Measurements from ENCODE around the gene SHC1.
A peak's percentile ranks its signal among the peaks of the same experiment; 100 is the strongest.

SHC1 gene

DNA sequence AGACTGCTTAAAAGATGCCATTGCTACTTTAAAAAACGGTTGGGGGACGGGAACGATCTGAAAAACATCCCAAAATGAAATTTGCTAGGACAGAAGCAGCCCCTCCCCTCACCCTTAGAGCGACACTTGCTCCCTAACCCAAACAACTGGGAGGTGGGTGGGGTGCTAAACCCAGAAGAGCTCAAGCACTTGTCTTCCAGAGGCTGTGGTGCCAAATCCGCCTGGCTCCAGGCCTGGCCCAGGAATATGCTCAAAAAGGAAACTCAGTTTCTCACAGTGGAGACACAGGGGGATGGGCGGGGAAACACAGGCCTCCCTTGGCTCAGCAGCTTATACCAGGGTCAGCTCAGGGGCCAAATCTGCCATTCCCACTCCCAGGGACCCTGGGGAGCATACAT lies 14.0 kb downstream of the SHC1 start:
- DNase-seq (ENCODE audit: low spot score): no peak

DNA sequence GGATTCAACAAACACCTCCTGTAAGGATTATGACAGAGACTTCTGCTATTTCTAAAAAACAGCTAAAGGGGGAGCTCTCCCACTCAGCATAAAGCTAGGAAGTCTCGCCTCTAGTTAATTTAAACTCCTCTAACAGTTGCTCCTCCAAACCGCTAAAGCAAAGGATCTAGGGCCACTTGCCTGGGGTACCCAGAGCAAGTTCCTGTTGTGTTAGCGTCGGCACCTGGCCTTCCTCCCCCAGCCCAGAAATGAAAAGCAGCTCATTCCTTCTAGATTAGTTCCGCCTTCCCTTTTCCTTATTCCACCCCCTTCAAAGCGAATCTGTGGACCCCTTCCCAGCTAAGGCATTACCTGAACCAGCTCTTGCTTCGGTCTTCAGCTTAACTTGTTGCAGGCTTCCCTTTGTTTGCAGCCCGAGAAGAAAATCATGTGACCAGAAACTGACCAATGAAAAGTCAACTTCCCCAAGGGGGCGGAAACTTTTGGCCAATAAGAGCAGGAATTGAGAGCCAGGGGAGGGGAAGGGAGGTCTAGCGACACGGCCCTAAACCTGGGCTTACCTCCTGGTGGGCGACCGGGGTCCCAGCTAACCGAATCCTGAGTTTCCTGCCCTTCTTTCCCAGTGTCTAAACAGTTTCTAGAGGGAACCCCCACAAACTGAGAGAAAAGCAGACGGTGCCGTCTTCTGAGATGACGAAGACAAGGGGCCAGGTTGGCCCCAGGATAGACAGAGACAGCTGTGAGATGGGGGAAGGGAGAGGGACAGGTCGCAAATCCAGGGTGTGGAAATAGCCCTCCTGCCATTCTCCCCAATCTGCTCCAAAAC lies 14.6 kb downstream of the SHC1 start, which contains the start of gene PBXIP1:
Gene PBXIP1 (minus strand): TSS at position 382 of the 826 bp plus-strand sequence. CDS start 2,378 bp downstream, outside the sequence.
- DNase-seq (ENCODE audit: low spot score): peak; percentile 99

GRCh38 chr1:154955039-154955717 lies 15.4 kb downstream of the SHC1 start:
- peak; percentile 80 for DNase-seq (ENCODE audit: low spot score)

DNA sequence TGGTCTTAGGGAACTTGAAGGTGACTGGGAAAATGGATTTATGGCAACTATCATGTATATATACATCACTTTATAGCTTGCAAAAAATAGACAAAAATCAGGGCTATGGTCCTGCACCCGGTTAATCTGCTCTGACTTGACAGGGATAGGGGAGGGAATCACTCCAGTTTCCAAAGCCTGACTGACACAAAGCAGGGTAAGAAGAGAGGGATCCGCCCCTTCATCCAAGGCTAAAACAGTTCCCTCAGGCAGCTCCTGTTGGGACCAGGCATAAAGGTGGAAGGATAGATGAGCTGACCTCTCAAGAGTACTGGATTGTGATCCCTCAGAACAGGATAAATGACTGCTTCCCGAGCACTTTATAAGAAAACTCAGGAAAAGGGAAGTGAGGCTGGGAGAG lies 16.0 kb downstream of the SHC1 start:
- DNase-seq (ENCODE audit: low spot score): no peak

GRCh38 chr1:154953611-154954038 lies 16.9 kb downstream of the SHC1 start:
- no peak for DNase-seq (ENCODE audit: low spot score)

GRCh38 chr1:154952664-154953063 lies 17.9 kb downstream of the SHC1 start:
- no peak for DNase-seq (ENCODE audit: low spot score)

GRCh38 chr1:154951901-154952657 lies 18.5 kb downstream of the SHC1 start:
- no peak for DNase-seq (ENCODE audit: low spot score)

DNA sequence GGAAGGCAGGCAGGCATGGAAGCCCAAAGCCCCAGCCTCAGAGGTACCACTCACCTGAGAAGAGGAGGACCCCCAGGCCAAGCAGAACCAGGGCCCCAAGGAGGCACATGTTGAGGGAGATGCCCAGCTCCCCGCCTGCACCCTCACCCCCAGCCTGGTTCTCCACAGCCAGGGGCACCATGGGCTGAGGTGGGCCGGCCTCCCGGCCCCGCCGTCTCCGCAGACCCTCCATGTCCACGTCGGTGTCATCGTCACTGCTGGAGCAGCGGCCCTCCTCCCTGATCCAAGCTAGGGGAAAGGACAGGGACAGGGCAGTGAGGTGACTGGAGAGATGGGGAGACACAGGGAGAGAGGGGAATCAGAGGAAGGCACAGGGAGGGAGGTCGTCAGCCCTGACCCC lies 22.5 kb downstream of the SHC1 start:
- DNase-seq (ENCODE audit: low spot score): no peak

GRCh38 chr1:154945962-154946850 lies 24.3 kb downstream of the SHC1 start:
- DNase-seq (ENCODE audit: low spot score): no peak

GRCh38 chr1:154945160-154945961 lies 25.2 kb downstream of the SHC1 start:
- no peak for DNase-seq (ENCODE audit: low spot score)

- no peak for DNase-seq (ENCODE audit: low spot score)
Observed at GRCh38 chr1:154944401-154945159, 26.0 kb downstream of the SHC1 start.

DNA sequence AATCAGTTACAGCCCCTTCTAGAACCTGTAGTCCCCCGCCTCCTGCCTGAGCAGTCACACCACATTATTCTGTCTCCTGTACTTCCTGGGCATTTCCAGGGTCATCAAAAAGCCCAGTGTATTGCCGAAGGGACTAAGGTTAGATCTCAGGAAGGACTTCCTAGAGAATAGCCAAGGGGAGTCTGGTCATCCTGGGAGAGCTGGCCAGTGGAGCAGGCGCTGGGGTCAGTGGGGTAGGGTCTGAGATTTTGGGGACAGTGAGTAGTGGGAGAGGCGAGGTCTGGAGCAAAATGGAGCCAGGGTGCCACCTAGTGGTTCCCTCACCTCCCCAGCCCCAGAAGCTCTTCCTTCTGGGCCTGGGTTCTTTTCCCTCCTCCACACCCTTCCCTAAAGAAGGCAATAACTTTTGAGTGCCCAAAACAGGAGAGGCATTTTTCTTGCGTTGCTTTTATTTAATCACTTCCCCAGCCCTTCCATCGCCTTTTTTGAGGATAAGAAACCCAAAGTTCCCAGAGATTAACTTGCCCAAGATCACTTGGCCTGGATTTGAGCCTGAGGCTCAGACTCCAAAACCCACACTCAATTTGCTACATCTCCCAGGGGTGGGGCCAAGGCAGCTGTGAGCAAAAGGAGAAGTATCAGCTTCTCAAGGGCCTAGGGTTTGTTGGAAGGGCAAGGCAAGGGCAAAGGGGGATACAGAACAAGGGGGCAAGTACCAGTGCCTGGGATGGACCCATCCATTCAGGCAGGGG lies 26.7 kb downstream of the SHC1 start:
- DNase-seq (ENCODE audit: low spot score): peak; percentile 64

DNA sequence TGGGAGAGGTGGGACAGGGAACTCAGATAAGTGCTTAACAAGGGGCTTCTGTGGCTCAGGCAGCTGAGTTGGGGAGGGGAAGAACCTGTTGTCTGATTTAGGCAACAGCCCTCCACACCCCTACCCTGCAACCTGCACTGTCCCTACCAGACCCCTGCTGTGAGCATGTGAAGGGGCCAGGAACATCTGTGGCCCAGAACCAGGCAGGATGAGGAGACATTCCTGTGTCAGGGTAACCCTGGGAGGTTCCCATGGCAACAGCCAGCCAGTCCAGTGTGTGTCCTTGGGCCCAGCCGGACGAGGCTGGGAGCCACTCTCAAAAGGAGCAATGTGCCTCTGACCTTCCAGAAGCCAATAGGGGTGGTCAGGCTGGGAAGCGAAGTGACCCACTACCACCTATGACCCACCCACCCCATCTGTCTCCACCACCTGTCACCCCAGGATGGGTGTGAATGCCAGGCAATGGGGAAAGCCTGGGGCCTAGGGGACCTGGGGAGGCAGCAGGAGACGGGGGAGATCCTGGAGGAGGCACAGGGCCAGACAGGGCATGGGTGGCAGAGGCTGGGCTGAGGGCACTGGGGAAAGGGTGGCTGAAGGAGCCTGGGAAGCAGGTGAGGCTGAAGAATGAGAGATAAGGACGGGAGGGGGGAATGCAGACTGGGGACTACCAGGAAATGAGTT lies 29.1 kb downstream of the SHC1 start:
- DNase-seq (ENCODE audit: low spot score): peak; percentile 47

- DNase-seq (ENCODE audit: low spot score): no peak
Observed at GRCh38 chr1:154940651-154941194, 29.8 kb downstream of the SHC1 start.

GRCh38 chr1:154940213-154940560 lies 30.4 kb downstream of the SHC1 start:
- DNase-seq (ENCODE audit: low spot score): no peak

DNA sequence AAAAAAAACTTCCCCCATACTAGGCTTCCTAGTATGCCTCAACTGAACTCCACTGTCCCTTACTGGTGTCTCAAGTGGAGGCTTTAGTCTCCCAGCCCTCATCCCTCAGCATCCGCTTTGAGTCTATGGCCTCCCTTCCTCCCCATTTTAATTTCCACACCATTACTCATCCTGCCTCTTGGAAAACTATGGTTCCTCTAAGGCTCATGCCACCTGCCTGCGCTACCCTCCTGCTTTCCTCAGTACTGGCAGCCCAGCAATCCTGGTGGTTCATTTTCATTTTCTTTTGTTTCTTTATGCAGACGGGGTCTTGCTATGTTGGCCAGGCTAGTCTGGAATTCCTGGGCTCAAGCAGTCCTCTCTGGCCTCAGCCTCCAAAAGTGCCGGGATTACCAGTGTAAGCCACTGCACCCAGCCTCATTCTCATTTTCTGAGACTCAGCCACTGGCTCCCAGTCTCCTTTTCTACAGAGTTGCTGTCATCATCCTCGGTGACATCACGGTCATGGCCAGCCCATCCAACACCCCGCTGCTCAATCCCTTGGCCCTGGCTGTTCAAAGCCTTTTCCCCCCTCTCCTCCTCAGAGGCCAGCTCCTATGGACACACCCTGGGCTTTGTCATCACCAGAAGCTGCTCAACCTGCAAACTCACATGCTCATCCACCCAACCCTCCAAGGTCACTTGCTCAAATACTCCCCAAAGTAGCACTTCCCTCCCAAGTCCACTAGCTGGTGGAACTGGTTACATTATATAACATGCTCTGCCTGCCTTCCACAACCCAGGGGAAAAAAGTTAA lies 31.7 kb downstream of the SHC1 start:
- no peak for DNase-seq (ENCODE audit: low spot score)

DNA sequence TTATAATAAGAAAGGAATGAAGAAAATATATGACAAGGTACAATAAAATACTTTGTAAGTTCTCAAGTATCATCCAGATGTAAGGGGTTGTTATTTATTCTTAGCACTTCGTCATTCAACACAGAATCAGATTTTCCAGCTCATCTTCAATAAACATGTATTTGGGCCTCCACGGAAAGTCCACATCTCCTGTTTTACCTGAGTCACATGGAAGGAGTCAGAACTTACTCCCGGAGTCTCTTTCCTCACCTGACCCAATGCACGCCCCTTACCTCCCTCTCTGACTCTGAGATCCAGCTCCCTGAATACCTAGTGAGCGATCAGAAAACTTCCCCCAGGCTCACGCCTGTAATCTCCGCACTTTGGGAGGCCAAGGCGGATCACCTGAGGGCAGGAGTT lies 32.6 kb downstream of the SHC1 start:
- no peak for DNase-seq (ENCODE audit: low spot score)
